Brain microvascular endothelial cell (primary cell): ENCODE results near the gene ROR1.

Experiments used
- DNase-seq: peaks from one replicate; pipeline ENCODE4 v3.0.0-alpha.2; 2020
- H3K27ac ChIP-seq: fragments of 250-450 bp; sonication (Bioruptor Pico); 2 replicates; pipeline ENCODE4 v1.5.1; 2020; ENCODE audit warnings: mild to moderate bottlenecking, moderate library complexity
- H3K27me3 ChIP-seq: fragments of 250-450 bp; sonication (Bioruptor Pico); replicated peaks from 2 replicates; pipeline ENCODE4 v1.5.1; 2020; ENCODE audit warnings: mild to moderate bottlenecking
- H3K36me3 ChIP-seq: fragments of 250-450 bp; sonication (Bioruptor Pico); replicated peaks from 2 replicates; pipeline ENCODE4 v1.5.1; 2020; ENCODE audit warnings: mild to moderate bottlenecking
- H3K4me3 ChIP-seq: 2 replicates; pipeline ENCODE4 v1.5.1; 2011; ENCODE audit warnings: low read depth, mild to moderate bottlenecking, control low read depth, low read length, moderate library complexity
- CTCF ChIP-seq: IDR thresholded peaks from 2 replicates; pipeline ENCODE4 v1.5.1; 2011; ENCODE audit warnings: low read depth, mild to moderate bottlenecking, moderate library complexity, low read length, control low read depth, inconsistent platforms; ENCODE audit errors: missing control alignments
- in situ Hi-C: cut with HindIII; loops from 2 replicates; pipeline ENCODE4 v1.10.0; 2017; ENCODE audit warnings: low sequenced_read_pairs, low pct_ligation_motif_present

ROR1 gene

GRCh38 chr1:64171246-64171645 lies 397.4 kb downstream of the ROR1 start:
- peak; percentile 59 for DNase-seq
- no peaks in the 10 kb centered on the region for H3K36me3 ChIP-seq
- peak overlapping the region; percentile 92 for H3K27ac ChIP-seq
- TF ChIP-seq CTCF, result no peak
- no peaks in the 10 kb centered on the region for H3K27me3 ChIP-seq
- no peak overlapping the region for H3K4me3 ChIP-seq
- in situ Hi-C loops, result no loop called here

- peak; percentile 64 for DNase-seq
- TF ChIP-seq CTCF, result no peak
- Histone ChIP-seq H3K36me3 (no peaks in the 10 kb centered on the region), H3K27me3 (no peaks in the 10 kb centered on the region), H3K27ac (peak overlapping the region; percentile 92), H3K4me3 (no peak overlapping the region)
- in situ Hi-C loops, result no loop called here
Observed at GRCh38 chr1:64171797-64172281, 398.0 kb downstream of the ROR1 start.

DNA sequence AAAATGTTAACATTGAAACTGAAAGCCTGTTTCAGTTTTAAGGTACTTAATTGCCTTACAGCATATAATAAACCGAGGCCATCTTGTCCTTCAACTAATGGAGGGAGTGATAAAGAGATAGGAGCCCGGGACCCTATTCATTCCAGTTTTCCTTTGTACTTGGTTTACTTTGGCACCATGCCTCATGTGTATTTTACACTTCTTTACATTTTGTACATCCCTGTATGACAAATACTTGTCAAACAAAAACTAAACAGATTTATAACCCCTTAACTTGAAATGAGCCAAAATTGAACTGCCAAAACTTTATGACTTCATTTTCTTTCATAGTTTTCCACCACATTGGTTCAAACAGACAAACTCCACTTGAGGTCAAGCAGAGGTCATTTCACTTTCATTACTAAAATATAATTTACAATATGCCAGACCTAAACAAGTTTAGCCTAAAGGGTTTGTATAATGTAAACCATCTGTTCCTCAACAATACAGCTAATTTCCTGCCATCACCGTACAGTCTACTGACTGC lies 398.7 kb downstream of the ROR1 start:
- no peak overlapping the region for H3K4me3 ChIP-seq
- H3K27me3 ChIP-seq, result no peaks in the 10 kb centered on the region
- no peaks in the 10 kb centered on the region for H3K36me3 ChIP-seq
- in situ Hi-C loops, result no loop called here
- no peak for TF ChIP-seq CTCF
- no peak for DNase-seq
- peak overlapping the region; percentile 92 for H3K27ac ChIP-seq

DNA sequence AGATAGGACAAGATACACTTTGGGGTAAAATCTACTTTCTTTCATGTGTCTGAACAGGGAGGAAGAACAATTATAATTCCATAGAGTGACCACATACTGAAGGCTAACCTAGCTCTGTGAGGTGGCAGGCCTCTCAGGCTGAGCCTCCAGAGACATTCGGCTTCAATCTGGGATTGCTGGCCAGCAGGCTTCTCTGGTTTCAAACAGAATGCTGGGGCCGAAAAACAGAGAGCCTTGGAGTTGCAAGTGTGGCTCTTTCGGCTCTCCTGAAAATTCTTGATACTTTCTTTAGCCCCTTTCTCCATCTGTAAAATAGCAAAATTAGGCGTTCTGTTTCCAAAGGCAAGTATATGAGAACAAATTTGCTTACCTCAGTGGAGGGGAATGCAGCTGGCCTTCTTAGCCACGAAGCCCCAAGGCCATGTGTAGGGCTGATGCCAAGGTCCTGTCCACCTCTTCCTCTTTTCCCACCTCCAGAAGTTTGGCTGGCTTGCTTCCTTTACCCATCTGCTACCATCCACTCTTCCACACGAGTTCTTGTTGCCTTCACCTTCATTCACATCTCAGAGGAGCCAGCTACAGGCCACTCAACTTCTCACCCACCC lies 399.6 kb downstream of the ROR1 start:
- peaks cover 2% of the 10 kb centered on the region for H3K36me3 ChIP-seq
- no peak for TF ChIP-seq CTCF
- peak overlapping the region; percentile 92 for H3K27ac ChIP-seq
- in situ Hi-C loops, result no loop called here
- no peak for DNase-seq
- H3K27me3 ChIP-seq, result no peaks in the 10 kb centered on the region
- no peak overlapping the region for H3K4me3 ChIP-seq

- in situ Hi-C loops, result no loop called here
Observed at GRCh38 chr1:64175639-64176038, 401.8 kb downstream of the ROR1 start.

More at GRCh38 chr1:64175639-64176038, 401.8 kb downstream of the ROR1 start:
- DNase-seq, result no peak
- Histone ChIP-seq H3K27ac (no peak overlapping the region), H3K27me3 (no peaks in the 10 kb centered on the region), H3K36me3 (peaks cover 4% of the 10 kb centered on the region), H3K4me3 (no peak overlapping the region)
- no peak for TF ChIP-seq CTCF
